Natural killer cell (primary cell): ENCODE measurements around the gene VPS18. TPM values are rescaled to one million over a fixed set of nuclear protein-coding genes. Genes with fewer than 3 reads are reported as not detected.

ENCODE experiments used
- ATAC-seq, 3 donors: fragments of 150-1000 bp in 2 of 3; fragments of 200-7000 bp in 1 of 3; cut with Tn5 transposase; 1 replicate in 1 of 3; 2 replicates in 2 of 3; pipeline ENCODE4 v1.10.0; 2021; ENCODE audit warnings: mild to moderate bottlenecking in 2 of 3, moderate library complexity in 2 of 3
- DNase-seq, 2 donors: peaks; one replicate each; pipeline versions ENCODE4 v3.0.0 to v3.0.0-alpha.2; 2013 to 2021; ENCODE audit warnings: mixed read lengths in 1 of 2
- H3K27ac ChIP-seq: one replicate; pipeline ENCODE4 v1.5.1; 2013; ENCODE audit warnings: mild to moderate bottlenecking, low read length
- H3K27me3 ChIP-seq: one replicate; pipeline ENCODE4 v1.6.1; 2013; ENCODE audit warnings: low read length; ENCODE audit not compliant: control insufficient read depth, insufficient read depth
- H3K36me3 ChIP-seq: one replicate; pipeline ENCODE4 v1.6.1; 2013; ENCODE audit warnings: low read length; ENCODE audit not compliant: control insufficient read depth, insufficient read depth
- H3K4me1 ChIP-seq: one replicate; pipeline ENCODE4 v1.6.1; 2013; ENCODE audit warnings: low read length; ENCODE audit not compliant: control insufficient read depth, insufficient read depth
- H3K4me3 ChIP-seq: one replicate; pipeline ENCODE4 v1.5.1; 2013; ENCODE audit warnings: low read length
- H3K9me3 ChIP-seq: one replicate; pipeline ENCODE4 v1.6.1; 2013; ENCODE audit warnings: low read length; ENCODE audit not compliant: control insufficient read depth, insufficient read depth
- H3K27ac Mint-ChIP-seq, 2 donors: one replicate each; pipeline ENCODE4 v1.8.0; 2022; ENCODE audit warnings: mild to moderate bottlenecking in 2 of 2, mixed read lengths in 2 of 2, moderate library complexity in 1 of 2
- H3K27me3 Mint-ChIP-seq, 2 donors: one replicate each; pipeline ENCODE4 v1.8.0; 2022; ENCODE audit warnings: low read depth in 2 of 2, mixed read lengths in 2 of 2
- H3K36me3 Mint-ChIP-seq: one replicate; pipeline ENCODE4 v1.8.0; 2022; ENCODE audit warnings: mixed read lengths
- H3K4me1 Mint-ChIP-seq, 2 donors: one replicate each; pipeline ENCODE4 v1.8.0; 2022; ENCODE audit warnings: mixed read lengths in 2 of 2
- H3K4me3 Mint-ChIP-seq: one replicate; pipeline ENCODE4 v1.8.0; 2022; ENCODE audit warnings: mild to moderate bottlenecking, moderate library complexity, mixed read lengths
- H3K9me3 Mint-ChIP-seq, 2 donors: one replicate each; pipeline ENCODE4 v1.8.0; 2022; ENCODE audit warnings: mixed read lengths in 2 of 2
- CTCF ChIP-seq: fragments of 200-600 bp; IDR thresholded peaks from one replicate; pipeline ENCODE4 v1.8.0; 2022; ENCODE audit warnings: antibody characterized with exemption
- WGBS: methylation state at CpG from one replicate; pipeline ENCODE4 v1.1.7; 2013; ENCODE audit warnings: missing lambda C conversion rate; ENCODE audit not compliant: insufficient coverage; 5-methylcytosine and 5-hydroxymethylcytosine counted together
- intact Hi-C: fragments of 100-400 bp; cut with micrococcal nuclease; formaldehyde crosslinking; loops from one replicate; pipeline ENCODE4 v1.14.2; 2022
- total RNA-seq, 4 donors: library from RNA; stranded (reverse); fragments of 120-200 nt in 1 of 4; gene quantifications; one replicate each; pipeline versions ENCODE4 v1.2.3 to v1.2.4, GENCODE V29; 2013 to 2022

The VPS18 gene
- total RNA-seq, 3 donors from 2014 or later (not counting 1 experiment from before 2014, with no cell fraction given), result 30.8 to 35.6 (median 34.1) TPM

GRCh38 chr15:40944510-40945296 lies 50.5 kb downstream of the VPS18 start:
- Mint-ChIP-seq H3K36me3 (no peaks in the 10 kb centered on the region), H3K4me3 (no peak overlapping the region), H3K27ac (peak overlapping the region in 1 of 2 donors; percentile 43), H3K9me3 (no peaks in the 10 kb centered on the region), H3K27me3 (peaks cover 6 to 12% of the 10 kb centered on the region in 2 donors), H3K4me1 (peaks cover 12 to 28% of the 10 kb centered on the region in 2 donors)
- no peak overlapping the region for H3K27ac ChIP-seq
- ATAC-seq (no peak), DNase-seq (no peak)
- TF ChIP-seq CTCF, result no peak
- WGBS, result 90% methylated on average over 9 of the region's 11 CpGs
- peaks cover 29% of the 10 kb centered on the region for H3K4me1 ChIP-seq
- no peak overlapping the region for H3K4me3 ChIP-seq
- H3K27me3 ChIP-seq, result no peaks in the 10 kb centered on the region
- intact Hi-C loops, result no loop called here
- no peaks in the 10 kb centered on the region for H3K9me3 ChIP-seq
- H3K36me3 ChIP-seq, result no peaks in the 10 kb centered on the region

GRCh38 chr15:40948706-40949473 lies 54.6 kb downstream of the VPS18 start:
- Histone ChIP-seq H3K9me3 (no peaks in the 10 kb centered on the region), H3K27ac (no peak overlapping the region), H3K27me3 (no peaks in the 10 kb centered on the region), H3K4me1 (peaks cover 16% of the 10 kb centered on the region), H3K36me3 (no peaks in the 10 kb centered on the region), H3K4me3 (no peak overlapping the region)
- ATAC-seq (no peak), DNase-seq (no peak)
- Mint-ChIP-seq H3K36me3 (no peaks in the 10 kb centered on the region), H3K27ac (no peak overlapping the region), H3K4me3 (no peak overlapping the region), H3K9me3 (no peaks in the 10 kb centered on the region), H3K27me3 (peaks cover 6 to 15% of the 10 kb centered on the region in 2 donors), H3K4me1 (peaks cover 0 to 17% of the 10 kb centered on the region in 2 donors)
- WGBS, result 69% methylated on average over 21 of the region's 21 CpGs
- intact Hi-C loops, result no loop called here
- no peak for TF ChIP-seq CTCF

GRCh38 chr15:40949756-40950207 lies 55.5 kb downstream of the VPS18 start:
- no peaks in the 10 kb centered on the region for H3K9me3 ChIP-seq
- H3K36me3 ChIP-seq, result no peaks in the 10 kb centered on the region
- intact Hi-C loops, result no loop called here
- Mint-ChIP-seq H3K9me3 (no peaks in the 10 kb centered on the region), H3K27me3 (peaks cover 6 to 15% of the 10 kb centered on the region in 2 donors), H3K4me3 (no peak overlapping the region), H3K36me3 (no peaks in the 10 kb centered on the region), H3K27ac (no peak overlapping the region), H3K4me1 (peaks cover 0 to 11% of the 10 kb centered on the region in 2 donors)
- TF ChIP-seq CTCF, result no peak
- H3K27ac ChIP-seq, result no peak overlapping the region
- ATAC-seq (no peak), DNase-seq (no peak)
- no peaks in the 10 kb centered on the region for H3K27me3 ChIP-seq
- 69% methylated on average over 7 of the region's 7 CpGs for WGBS
- no peak overlapping the region for H3K4me3 ChIP-seq
- H3K4me1 ChIP-seq, result peaks cover 18% of the 10 kb centered on the region
